Measurements from ENCODE around the gene C11orf21. TPM values are rescaled to one million over a fixed set of nuclear protein-coding genes. Genes with fewer than 3 reads are reported as not detected.

Gene C11orf21
- total and polyA plus RNA-seq, 2 of the 8 experiments (the other 6 are each of a cell fraction or from before 2014, with no cell fraction given) = not detected

- TF ChIP-seq KDM5A (IDR thresholded peaks at IDR 0.05; ENCODE audit: low read length) = no peak
- TF ChIP-seq TCF12 (IDR thresholded peaks at IDR 0.05; ENCODE audit: low read depth, low read length) = no peak
- no peak for TF ChIP-seq RXRA (IDR thresholded peaks at IDR 0.05; ENCODE audit: insufficient read depth, low read depth, low read length)
- no peak for TF ChIP-seq KDM1A (IDR thresholded peaks at IDR 0.05; ENCODE audit: borderline replicate concordance, low read length)
- TF ChIP-seq NANOG (IDR thresholded peaks at IDR 0.05; ENCODE audit: insufficient read depth, low read depth, low read length, poor library complexity, severe bottlenecking) = no peak
- no peak for TF ChIP-seq JUND (IDR thresholded peaks at IDR 0.05; ENCODE audit: low read length)
Measured at GRCh38 chr11:2311353-2312133, 9.8 kb upstream of the C11orf21 start (continued).

All from H1 (cell line).